Measurements from ENCODE around the gene LSM6. TPM values are rescaled to one million over a fixed set of nuclear protein-coding genes. Genes with fewer than 3 reads are reported as not detected.

LSM6 gene
- total RNA-seq (2014; rRNA removed) (62.8 and 76.3 TPM in 2 replicates), Bru-seq, nascent RNA (percentile 83 among the genes with signal in this experiment), BruChase-seq, experiment 1, labeled RNA remaining after a 6-hour chase (percentile 71 among the genes with signal in this experiment), BruChase-seq, experiment 2, labeled RNA remaining after a 2-hour chase (percentile 79 among the genes with signal in this experiment)
- long read RNA-seq, transcript LSM6-201 (4 exons, 2,259 nt) = major isoform, 12 of 26 reads
- long read RNA-seq, partial matches to known transcripts = 9 of 26 reads
- long read RNA-seq, other reads (novel, unspliced or antisense) = 1 of 26 reads

- H3K4me1 ChIP-seq (ENCODE audit: insufficient read depth, low read length) = peaks cover 14% of the 10 kb centered on the region
- BruUV-seq (replicated peaks) = TSS peak; percentile 51
- H3K79me2 ChIP-seq (ENCODE audit: low read length) = peaks cover 51% of the 10 kb centered on the region
- H3K9me3 ChIP-seq (ENCODE audit: low read length) = no peaks in the 10 kb centered on the region
- TF ChIP-seq CTCF (conservative IDR thresholded peaks at IDR 0.05; ENCODE audit: low read depth, low read length) = no peak
- TF ChIP-seq EZH2 (IDR thresholded peaks at IDR 0.05; ENCODE audit: low read length, unreplicated experiment) = no peak
- TF ChIP-seq EZH2phosphoT487 (IDR thresholded peaks at IDR 0.05; ENCODE audit: borderline replicate concordance, low read length) = no peak
- peak within 1 kb of the TSS; percentile 84 for H3K4me3 ChIP-seq (ENCODE audit: low read length)
- no peaks in the 10 kb centered on the region for H3K9me2 ChIP-seq (replicated peaks; ENCODE audit: low read length)
- H3K27ac ChIP-seq (ENCODE audit: low read length) = peak within 1 kb of the TSS; percentile 42
- peak within 1 kb of the TSS; percentile 91 for H3K9ac ChIP-seq (ENCODE audit: low read length)
- ATAC-seq (peak; percentile 83), DNase-seq (peak; percentile 87)
- H3K36me3 ChIP-seq (ENCODE audit: low read depth, low read length) = no peaks in the 10 kb centered on the region
- H2AFZ ChIP-seq (ENCODE audit: low read length) = peak within 1 kb of the TSS; percentile 78
- POLR2A ChIA-PET (ENCODE audit: unreplicated experiment) = no interaction called here
- intact Hi-C loops (cut with micrococcal nuclease) = loop anchor here (5.0 kb wide), 2 partner anchors 157 to 238 kb away; partner anchors contain the start of gene ZNF827
- peak within 1 kb of the TSS; percentile 81 for H3K4me2 ChIP-seq (ENCODE audit: low read length)
- H3K27me3 ChIP-seq (ENCODE audit: low read length) = no peaks in the 10 kb centered on the region
- CTCF ChIA-PET = no interaction called here
- no peaks in the 10 kb centered on the region for H4K20me1 ChIP-seq (ENCODE audit: low read length)
- H3F3A ChIP-seq (ENCODE audit: low read length, unreplicated experiment) = no peaks in the 10 kb centered on the region
These were observed at the start of gene LSM6 for GRCh38 chr4:146175541-146176453. LSM6 (plus strand) TSS chr4:146175718; CDS start chr4:146182922, 7,204 bp downstream.

- Histone ChIP-seq H3K4me2 (ENCODE audit: low read length) (no peak overlapping the region), H3K9me3 (ENCODE audit: low read length) (no peaks in the 10 kb centered on the region), H3K4me3 (ENCODE audit: low read length) (no peak overlapping the region), H2AFZ (ENCODE audit: low read length) (no peak overlapping the region), H3F3A (ENCODE audit: low read length, unreplicated experiment) (no peaks in the 10 kb centered on the region), H3K27me3 (ENCODE audit: low read length) (peaks cover 38% of the 10 kb centered on the region), H3K79me2 (ENCODE audit: low read length) (no peaks in the 10 kb centered on the region), H3K36me3 (ENCODE audit: low read depth, low read length) (no peaks in the 10 kb centered on the region), H3K27ac (ENCODE audit: low read length) (no peak overlapping the region), H3K4me1 (ENCODE audit: insufficient read depth, low read length) (no peaks in the 10 kb centered on the region), H4K20me1 (ENCODE audit: low read length) (no peaks in the 10 kb centered on the region), H3K9me2 (replicated peaks; ENCODE audit: low read length) (no peaks in the 10 kb centered on the region), H3K9ac (ENCODE audit: low read length) (no peak overlapping the region)
- TF ChIP-seq EZH2phosphoT487 (IDR thresholded peaks at IDR 0.05; ENCODE audit: borderline replicate concordance, low read length) (no peak), EZH2 (IDR thresholded peaks at IDR 0.05; ENCODE audit: low read length, unreplicated experiment) (no peak), CTCF (conservative IDR thresholded peaks at IDR 0.05; ENCODE audit: low read depth, low read length) (no peak)
- BruUV-seq (replicated peaks) = no TSS peak
- CTCF ChIA-PET = no interaction called here
- ATAC-seq (no peak), DNase-seq (no peak)
- POLR2A ChIA-PET (ENCODE audit: unreplicated experiment) = no interaction called here
- intact Hi-C loops (cut with micrococcal nuclease) = no loop called here
These were observed 43.1 kb upstream of the LSM6 start for GRCh38 chr4:146132445-146132844.
